Lower leg skin (tissue), 3 donors: ENCODE data around the gene HSPBP1.

Experiments
- CTCF ChIP-seq, 3 donors: fragments of 450-650 bp; IDR thresholded peaks; one replicate each; pipeline ENCODE4 v1.5.1; 2016; ENCODE audit warnings: antibody characterized with exemption in 3 of 3, mild to moderate bottlenecking in 3 of 3, moderate library complexity in 2 of 3
- POLR2A ChIP-seq, 2 donors: fragments of 450-650 bp; IDR thresholded peaks; one replicate each; pipeline ENCODE4 v1.6.1; 2016 to 2017; ENCODE audit warnings: antibody characterized with exemption in 2 of 2, mild to moderate bottlenecking in 1 of 2, moderate library complexity in 1 of 2

- no peak for TF ChIP-seq CTCF (IDR thresholded peaks at IDR 0.05)
- no peak for TF ChIP-seq POLR2A (IDR thresholded peaks at IDR 0.05)
These were observed 30.1 kb downstream of the HSPBP1 start for GRCh38 chr19:55249841-55250240.
